Amniotic epithelial cell (primary cell): ENCODE data around the gene DCHS1.

ENCODE experiments used
- DNase-seq: peaks from one replicate; pipeline ENCODE4 v3.0.0-alpha.2; 2010; ENCODE audit warnings: low read depth

DCHS1 gene

DNA sequence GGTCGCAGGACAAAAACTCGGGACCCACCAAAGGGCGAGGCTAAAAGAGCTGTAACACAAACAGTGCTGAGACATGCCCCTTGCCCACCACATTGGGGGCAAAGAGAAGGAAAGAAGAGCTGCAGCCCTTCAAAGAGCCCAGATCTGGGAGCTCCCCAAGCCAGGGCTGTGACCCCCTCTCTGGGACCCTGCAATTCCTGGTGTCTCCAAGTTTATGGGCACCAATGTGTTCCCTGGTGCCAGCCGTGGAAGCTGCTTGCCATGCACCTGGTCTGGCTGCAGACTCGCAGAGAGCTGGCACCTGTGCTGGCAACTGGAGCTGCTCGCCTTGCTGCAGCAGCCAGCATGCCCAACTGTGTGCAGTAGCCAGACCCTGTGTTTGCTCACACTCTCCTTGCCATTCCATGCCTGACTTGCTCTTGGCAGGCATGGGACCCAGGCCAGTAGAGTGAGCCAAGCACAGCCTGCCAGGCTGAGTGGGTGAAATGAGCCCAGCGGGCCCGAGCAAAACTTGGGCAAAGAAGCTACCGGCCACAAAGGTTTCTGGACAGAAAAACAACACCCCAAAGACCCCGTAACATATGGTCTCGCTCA lies 68.2 kb downstream of the DCHS1 start:
- no peak for DNase-seq

DNA sequence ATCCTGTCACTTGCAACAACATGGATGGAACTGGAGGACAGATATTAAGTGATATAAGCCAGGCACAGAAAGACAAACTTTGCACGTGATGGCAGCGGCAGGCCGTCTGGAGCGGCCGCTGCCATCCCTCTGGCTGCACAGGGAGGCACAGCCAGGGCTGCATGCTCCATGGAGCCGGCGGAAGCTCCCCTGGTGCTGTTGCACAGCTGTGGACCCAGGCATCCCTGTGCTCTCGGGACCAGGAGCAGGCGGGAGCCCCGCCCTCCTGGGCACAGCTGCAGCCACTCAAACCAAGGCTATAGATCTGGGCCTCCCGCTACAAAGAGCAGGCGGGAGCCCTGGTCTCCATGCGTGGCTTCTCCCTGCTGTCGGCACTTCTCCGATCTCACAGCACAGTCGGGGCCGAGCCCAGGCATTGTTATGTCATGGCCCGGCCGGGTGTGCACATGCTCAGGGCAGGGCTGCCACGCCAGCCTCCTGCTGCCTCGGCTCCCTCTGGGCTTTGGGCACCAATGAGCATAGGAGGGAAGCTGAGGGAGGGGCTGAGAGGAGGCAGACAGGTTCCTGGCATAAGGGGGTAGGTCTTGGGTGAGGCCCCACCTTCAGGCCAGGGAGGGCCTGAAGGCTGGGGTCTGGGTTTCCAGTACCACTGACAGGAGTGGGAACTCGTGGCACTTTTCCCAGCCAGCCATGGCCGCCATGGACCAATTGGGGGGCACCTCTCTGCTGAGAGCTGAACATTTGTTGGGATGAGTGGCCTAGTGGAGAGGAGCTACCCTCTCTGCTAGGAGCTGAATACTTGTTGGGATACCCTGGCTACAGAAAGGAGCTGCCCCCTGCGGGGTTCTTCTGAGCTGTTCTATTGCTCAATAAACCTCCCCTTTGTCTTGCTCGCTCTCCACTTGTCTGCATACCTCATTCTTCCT lies 68.9 kb downstream of the DCHS1 start:
- no peak for DNase-seq

DNA sequence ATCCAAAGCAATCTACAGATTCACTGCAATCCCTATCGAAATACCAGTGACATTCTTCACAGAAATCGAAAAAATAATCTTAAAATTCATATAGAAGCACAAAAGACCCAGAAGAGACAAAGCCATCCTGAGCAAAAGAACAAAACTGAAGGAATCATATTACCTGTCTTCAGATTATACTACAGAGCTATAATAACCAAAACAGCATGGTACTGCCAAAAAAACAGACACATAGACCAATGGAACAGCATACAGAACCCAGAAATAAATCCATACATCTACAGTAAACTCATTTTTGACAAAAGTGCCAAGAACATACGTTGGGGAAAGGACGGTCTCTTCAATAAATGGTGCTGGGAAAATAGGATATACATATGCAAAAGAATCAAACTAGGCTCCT lies 71.1 kb downstream of the DCHS1 start:
- no peak for DNase-seq

DNA sequence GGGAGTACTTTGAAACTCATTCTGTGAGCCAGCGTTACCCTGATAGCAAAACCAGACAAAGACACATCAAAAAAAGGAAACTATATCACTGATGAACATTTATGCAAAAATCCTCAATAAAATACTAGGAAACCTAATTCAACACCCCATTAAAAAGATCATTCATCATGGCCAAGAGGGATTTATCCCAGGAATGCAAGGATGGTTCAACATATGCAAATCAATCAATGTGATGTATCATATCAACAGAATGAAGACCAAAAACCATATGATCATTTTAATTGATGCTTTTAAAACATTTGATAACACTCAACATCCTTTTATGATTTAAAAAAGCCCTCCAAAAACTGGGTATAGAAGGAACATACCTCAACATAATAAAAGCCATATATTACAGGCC lies 72.0 kb downstream of the DCHS1 start:
- DNase-seq: no peak

DNA sequence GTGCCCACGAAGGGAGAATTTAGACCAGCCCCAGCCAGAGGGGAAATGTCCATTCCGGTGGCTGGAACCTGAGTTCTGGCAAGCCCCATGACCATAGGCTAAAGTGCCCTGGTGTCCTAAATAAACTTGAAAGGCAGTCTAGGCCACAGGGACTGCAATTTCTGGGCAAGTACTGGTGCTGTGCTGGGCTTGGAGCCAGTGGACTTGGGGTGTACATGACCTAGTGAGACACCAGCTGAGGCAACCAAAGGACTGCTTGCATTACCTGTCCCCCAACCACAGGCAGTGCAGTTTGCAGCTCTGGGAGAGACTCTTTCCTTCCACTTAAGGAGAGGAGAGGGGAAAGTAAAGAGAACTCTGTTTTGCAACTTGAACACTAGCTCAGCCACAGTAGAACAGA lies 75.9 kb downstream of the DCHS1 start:
- DNase-seq: no peak

DNA sequence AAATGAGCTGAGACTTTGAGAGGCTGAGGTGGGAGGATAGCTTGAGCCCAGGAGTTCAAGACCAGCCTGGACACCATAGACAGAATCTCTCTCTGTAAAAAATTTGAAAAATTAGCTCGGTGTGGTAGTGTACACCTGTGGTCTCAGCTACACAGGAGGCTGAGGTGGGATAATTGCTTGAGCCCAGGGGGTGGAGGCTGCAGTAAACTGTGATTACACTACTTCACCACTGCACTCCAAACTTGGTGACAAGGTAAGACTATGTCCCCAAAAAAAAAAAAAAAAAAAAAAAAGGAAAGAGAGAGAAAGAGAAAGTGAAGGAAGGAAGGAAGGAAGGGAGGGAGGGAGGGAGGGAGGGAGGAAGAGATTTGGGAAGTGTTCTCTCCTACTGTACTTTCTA lies 77.5 kb downstream of the DCHS1 start:
- no peak for DNase-seq

DNA sequence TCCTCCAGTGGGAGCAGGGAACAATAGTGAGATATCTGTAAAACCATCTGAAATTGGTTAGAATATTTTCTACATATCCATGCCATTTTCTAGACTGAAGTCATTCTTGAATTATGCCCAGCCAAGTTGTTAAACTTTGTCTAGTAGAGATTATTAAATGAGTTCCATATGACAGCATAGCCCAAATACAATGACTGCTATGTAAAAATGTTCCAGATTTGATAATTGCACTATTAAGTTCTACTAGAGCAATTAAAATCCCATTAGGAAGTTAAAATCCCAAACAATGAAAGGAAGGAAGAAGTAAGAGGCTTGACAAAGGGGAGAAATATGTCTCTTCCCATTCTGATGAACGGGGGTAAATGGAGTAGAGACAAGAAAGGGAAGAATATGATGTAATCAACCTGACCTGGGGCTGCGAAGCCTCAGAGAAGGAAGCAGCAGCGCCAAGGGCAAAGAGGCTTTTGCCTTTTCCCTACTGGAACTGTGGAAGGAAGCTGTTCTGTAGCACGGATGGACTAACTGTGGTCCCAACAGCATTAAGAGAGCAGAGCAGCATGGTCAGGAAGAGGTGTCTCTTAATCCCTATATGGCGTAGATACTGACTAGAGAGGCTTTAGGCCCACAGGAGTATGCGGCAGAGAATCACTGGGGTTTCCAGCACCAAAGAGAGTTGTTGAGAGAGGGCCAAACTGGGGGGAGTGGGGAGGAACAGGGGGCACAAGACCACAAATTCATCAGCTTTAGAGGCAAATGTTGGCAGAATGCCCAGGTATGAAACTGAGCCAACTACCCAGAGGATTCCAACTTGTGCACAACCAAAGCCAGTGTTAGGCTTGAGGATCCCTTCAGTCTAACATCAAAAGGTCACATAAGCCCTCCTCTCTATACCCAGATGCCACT lies 78.9 kb downstream of the DCHS1 start:
- peak; percentile 86 for DNase-seq

DNA sequence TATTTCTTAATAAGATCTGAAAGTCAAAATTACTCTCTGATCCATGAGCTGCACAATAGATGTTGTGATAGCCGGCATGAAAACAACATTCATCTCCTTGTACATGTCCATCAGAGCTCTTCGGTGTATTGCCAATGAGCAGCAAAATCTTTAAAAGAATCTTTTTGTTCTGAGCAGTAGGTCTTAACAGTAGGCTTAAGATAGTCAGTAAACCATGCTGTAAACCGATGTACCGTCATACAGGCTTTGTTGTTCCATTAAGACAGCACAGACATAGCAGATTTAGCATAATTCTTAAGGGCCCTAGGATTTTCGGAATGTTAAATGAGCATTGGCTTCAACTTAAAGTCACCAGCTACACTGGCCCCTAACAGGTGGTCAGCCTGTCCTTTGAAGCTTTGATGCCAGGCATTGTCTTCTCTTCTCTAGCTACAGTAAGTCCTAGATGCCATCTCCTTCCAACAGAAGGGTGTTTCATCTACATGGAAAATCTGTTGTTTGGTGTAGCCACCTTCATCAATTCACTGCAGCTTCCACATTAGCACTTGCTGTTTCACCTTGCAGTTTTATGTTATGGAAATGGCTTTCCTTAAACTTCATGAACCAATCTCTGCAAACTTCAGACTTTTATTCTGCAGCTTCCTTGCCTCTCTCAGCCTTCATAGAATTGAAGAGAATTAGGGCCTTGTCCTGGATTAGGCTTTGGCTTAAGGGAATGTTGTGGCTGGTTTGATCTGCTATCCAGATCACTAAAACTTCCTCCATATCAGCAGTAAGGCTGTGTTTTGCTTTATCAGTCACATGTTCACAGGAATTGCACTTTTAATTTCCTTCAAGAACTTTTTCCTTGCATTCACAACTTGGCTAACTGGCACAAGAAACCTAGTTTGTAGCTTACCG lies 80.5 kb downstream of the DCHS1 start:
- no peak for DNase-seq

DNA sequence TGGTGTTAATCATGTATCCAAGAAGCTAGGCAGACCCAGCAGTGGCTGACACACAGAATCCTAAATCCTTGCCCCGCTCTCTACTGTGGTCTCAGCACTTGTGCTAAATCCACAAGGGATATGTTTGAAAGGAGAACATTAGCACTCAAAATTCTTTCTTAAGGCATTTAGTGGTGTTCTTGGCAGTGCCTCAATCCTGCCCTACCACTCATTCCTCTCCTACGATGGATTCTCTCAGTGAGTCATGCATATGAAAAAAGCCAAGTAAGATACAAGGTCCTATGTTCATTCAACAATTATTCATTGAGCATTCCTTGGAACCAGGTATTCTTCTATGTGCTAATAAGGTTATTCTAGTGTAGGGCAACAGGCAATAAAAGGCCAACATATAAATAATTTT lies 83.4 kb downstream of the DCHS1 start:
- DNase-seq: peak; percentile 83

DNA sequence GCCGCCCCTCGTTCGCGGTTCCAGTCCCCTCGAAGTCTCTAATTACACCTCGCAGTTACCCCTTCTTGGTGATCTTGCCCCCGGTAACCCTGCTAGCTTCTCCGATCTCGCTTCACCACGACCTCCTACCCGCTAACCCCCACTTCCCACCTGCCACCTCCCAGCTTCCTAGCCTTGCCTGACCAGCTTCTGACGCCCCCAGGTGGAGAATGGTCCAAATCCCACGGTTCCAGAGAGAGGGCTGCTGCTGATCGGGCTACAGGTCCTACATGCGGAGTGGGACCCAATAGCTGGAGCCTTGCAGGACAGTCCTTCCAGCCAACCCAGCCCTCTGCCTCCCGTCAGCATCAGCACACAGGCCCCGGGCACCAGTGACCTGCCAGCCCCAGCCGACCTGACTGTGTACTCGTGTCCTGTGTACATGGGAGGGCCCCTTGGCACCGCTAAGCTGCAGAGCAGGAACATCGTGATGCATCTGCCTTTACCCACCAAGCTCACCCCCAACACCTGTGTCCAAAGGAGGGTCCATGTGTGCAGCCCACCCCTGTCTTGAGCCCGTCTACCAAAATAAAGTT lies 84.1 kb downstream of the DCHS1 start:
- DNase-seq: no peak
